Cerebellar nuclear complex (tissue), 1 donor: Measurements from ENCODE around the gene NTRK2.

Experiments
- DNase-seq, 2 experiments: peaks; one replicate each; lab custom pipeline; 2025; lab: John Stamatoyannopoulos, UW

NTRK2 gene

GRCh38 chr9:84736081-84736480 lies 66.6 kb downstream of the NTRK2 start:
- no peak for DNase-seq

DNA sequence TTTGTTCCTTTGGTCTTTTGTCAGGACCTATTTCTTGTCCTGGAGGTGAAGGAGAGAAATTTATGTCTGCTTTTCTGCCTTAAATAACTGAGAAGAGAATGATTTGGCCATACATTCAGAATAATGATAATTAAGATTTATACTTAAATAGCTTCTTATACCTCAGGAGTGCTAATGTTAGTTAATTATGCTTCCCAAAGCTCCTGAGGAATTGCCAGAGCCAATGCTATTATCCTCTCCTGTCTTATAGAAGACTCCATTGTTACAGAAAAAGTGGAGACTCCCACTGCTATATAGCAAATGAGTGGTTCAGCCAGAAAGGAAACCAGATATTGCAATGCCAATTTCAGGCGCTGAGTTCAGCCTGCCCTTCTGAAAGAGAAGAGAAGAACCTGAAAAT lies 67.0 kb downstream of the NTRK2 start:
- DNase-seq = no peak

GRCh38 chr9:84738353-84738752 lies 68.8 kb downstream of the NTRK2 start:
- no peak for DNase-seq

GRCh38 chr9:84742261-84742660 lies 72.7 kb downstream of the NTRK2 start:
- DNase-seq = no peak

DNA sequence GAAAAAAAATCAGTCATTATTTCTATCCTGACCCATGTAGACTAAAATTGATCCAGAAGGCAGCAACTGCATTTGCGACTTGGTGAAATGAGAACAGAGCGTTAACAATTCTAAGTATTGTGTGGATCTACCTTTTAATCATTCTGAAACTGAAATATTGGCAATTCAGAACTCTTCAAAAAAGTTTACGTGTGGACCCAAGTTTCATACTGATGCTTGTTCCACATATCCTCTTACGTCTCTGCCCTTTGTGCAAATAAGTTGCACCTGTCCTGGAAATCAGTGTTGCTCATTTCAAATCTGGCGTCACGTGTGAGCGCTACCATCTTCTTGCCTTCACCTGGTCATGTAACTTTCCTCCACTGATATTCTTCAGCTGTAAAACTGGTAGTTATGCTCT lies 74.7 kb downstream of the NTRK2 start:
- DNase-seq = no peak

DNA sequence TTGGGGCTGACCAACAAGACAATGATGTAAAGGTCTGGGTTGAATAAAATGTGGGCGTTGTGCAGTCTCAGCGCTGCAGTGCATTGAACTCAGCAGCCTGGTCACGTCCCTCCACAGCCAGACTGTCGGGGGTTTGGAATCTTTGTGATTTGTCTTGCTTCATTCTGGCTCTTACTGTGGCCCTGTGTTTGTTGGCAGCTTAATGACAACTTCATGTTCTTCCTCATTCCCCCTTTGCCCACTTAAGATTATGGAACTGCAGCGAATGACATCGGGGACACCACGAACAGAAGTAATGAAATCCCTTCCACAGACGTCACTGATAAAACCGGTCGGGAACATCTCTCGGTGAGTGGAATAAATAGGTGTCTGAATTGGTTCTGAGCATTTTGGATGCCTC lies 75.2 kb downstream of the NTRK2 start:
- DNase-seq = no peak

DNA sequence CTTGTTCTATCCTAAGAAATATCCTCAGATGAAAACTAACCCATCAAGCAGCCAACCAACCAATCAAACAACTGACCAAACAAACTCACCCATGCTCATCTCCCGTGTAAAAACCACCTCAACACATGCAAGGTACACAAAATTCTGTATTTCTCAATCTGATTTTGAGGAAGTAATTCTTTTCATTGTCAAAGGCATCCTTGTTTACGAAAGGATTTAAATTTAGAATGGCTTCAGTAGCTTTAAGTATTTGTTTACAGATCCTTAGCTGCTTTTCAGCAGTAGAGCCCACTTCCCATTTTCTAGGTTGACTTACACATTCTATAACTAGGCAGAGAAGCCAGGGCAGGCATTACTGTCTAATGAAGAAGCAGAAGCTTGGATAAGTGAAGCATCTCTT lies 78.6 kb downstream of the NTRK2 start:
- no peak for DNase-seq

GRCh38 chr9:84750152-84750865 lies 80.8 kb downstream of the NTRK2 start:
- DNase-seq = no peak

DNA sequence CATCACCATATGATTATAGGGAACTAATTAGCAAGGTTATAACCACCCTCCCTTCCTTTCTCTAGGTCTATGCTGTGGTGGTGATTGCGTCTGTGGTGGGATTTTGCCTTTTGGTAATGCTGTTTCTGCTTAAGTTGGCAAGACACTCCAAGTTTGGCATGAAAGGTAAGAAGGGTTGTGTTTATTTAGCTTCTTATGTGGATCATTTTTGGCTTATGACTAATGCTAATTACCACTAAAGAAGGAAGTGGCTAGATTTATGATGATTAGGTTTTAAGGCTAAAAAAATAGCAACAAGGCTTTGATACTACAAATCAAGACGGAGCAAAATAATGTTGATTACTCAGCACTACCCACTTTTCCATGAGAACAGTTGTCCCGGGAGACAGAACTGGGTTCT lies 82.4 kb downstream of the NTRK2 start:
- DNase-seq = no peak

GRCh38 chr9:84754461-84754860 lies 84.9 kb downstream of the NTRK2 start:
- DNase-seq = no peak

- DNase-seq = no peak
Measured at GRCh38 chr9:84754881-84755280, 85.4 kb downstream of the NTRK2 start.

GRCh38 chr9:84755380-84755779 lies 85.9 kb downstream of the NTRK2 start:
- DNase-seq = no peak

- no peak for DNase-seq
Measured at GRCh38 chr9:84756171-84756570, 86.6 kb downstream of the NTRK2 start.

DNA sequence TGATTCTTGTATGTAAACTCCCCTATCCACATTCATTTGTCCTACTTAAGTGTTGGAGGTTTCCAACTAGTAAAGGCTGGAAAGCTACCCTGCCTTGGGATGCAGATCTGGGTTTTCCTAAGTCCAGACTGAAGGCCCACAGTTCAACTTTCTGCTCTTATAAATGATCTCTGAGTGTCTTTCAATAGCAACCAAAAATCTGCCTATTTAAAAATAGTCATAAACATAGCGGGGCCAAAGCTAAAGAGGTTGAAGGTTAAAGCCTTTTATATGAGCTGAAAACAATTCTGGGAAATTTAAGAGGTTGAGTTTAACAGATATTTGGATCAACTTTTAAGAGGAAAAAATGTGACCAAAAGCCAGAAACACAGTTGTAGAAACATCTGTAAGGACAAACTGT lies 87.2 kb downstream of the NTRK2 start:
- DNase-seq = no peak

DNA sequence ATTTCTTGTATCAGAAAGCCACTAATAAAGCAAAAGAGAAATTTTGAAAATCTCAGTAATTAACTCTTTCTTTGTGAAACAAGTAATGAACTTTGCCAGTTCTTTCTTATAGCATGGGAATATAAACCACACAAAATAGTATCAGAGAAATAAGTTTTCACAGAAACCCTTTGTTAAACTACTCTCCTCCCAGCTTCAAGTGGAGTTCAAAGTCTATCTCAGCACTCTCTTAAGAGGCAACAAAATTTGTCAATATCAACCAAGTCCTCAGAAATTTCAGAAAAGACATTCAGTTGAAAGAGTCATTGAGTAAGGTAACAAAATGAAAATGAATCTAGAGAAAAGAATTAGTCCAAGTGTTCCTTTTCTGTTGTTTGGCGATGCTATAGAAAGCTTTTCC lies 89.3 kb downstream of the NTRK2 start:
- DNase-seq = no peak

- DNase-seq = no peak
Measured at GRCh38 chr9:84759300-84759750, 89.8 kb downstream of the NTRK2 start.

DNA sequence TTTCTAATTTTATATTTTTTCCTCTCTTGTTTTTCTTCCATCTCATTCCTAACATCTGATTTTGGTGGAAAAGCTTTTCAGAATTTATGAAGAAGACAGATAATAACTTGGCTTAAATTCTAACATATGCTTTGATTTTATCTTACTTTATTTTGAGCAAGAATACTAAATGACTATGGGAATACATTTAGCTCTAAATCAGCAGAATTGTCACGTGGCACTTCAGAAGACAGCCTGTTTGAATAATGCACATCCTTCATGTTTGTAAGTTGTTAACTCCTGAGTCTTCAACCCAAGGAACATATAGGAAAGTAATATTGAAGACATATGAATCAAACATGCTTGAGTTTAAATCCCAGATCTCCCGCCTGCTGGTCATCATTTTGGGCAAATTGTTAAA lies 90.3 kb downstream of the NTRK2 start:
- DNase-seq = no peak

DNA sequence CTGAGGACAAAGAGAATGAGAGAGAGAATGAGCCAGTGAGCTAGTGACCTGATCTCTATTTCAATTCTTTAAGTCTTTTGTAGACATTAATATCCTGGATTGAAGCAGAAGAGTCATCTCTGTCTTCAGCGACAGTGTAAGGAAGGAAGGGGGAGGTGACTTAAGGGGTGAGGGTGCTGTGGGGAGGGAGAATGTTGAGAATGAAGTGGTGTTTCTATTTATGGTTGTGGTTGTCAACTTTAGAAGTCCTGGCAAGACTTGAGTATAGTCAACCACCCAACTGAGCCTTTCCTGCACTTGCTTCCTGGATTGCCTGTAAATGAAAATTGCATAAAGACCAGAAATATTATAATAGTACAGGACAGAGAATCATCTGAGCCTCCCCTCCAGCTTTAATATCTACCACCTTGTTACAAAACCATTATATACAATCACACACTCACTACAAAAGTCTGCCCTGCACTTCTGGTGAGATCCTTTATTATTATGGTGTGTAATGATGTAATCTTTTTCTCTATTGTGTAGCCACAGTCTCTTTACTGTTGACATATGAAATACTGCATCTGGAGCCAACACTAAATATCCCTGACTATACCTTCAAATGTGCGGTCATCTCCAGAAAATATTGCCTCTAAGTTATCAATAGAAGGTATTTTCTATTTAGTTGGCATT lies 91.7 kb downstream of the NTRK2 start:
- DNase-seq = no peak

GRCh38 chr9:84772511-84772910 lies 103.0 kb downstream of the NTRK2 start:
- DNase-seq = no peak

DNA sequence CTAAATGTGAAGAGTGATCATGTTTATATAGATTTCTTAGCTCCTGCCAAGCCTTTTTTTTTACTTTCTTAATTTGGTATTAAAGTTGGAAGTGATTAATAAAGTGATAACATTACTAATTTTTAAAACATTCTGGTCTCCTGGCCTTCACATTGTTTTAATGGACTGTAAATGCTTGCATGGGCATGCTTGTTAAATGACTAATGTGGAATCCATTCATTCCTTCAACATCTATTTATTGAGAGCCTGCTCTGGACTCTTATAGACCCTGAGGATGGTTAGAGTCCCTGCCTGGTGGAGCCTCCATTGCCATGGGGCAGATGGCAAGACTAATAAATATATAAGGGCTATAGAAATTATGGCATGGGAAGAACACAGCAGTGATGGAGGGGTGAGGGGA lies 103.5 kb downstream of the NTRK2 start:
- no peak for DNase-seq

DNA sequence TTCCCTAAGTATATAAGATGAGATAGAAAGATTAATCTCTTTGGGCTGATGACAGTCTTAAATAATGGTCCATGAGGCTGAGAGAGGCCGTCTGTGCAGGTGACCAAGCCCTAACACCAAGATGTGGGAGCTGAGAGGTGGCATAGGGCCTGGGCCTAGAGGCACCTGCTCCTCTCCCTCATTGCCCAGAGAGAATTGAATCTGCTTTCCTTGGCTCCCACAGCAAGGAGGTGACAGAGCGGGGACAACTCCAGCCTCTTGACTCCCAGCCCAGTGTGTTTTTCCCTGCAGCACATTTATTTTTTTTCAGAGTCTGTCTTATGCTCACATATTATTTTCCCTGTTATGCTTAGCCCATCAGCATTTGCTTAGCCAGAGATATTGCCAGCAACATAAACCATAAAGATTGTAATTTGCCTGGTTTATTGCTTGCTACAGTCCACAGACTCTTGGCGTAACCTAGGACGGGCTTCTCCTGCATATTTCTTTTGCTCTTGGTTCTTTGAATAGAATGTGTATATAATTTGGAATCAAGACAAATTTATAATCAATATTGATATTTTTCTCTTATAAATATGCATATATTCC lies 105.6 kb downstream of the NTRK2 start:
- DNase-seq = no peak

- DNase-seq = no peak
Measured at GRCh38 chr9:84778570-84778969, 109.0 kb downstream of the NTRK2 start.

GRCh38 chr9:84779883-84780282 lies 110.4 kb downstream of the NTRK2 start:
- no peak for DNase-seq
